OCI-LY1 (cell line): ENCODE measurements around the gene SPNS2.

Experiments
- H2AFZ ChIP-seq: fragments of 200-600 bp; sonication (generic), shearing (Covaris generic); 2 replicates; pipeline ENCODE4 v1.6.0; 2014; ENCODE audit warnings: antibody characterized with exemption, mild to moderate bottlenecking, low read length
- H3F3A ChIP-seq: fragments of 200-600 bp; sonication (generic), shearing (Covaris generic); 2 replicates; pipeline ENCODE4 v1.6.0; 2014; ENCODE audit warnings: mild to moderate bottlenecking, antibody characterized with exemption, low read length, moderate library complexity; ENCODE audit not compliant: insufficient read depth
- H3K27ac ChIP-seq: fragments of 200-600 bp; sonication (generic); 2 replicates; pipeline ENCODE4 v1.5.1; 2014; ENCODE audit warnings: low read length, mixed run types, mild to moderate bottlenecking, low read depth; ENCODE audit not compliant: poor library complexity, severe bottlenecking
- H3K27me3 ChIP-seq: fragments of 200-600 bp; sonication (generic); 2 replicates; pipeline ENCODE4 v1.6.0; 2014; ENCODE audit warnings: antibody characterized with exemption, mild to moderate bottlenecking, low read length, moderate library complexity; ENCODE audit not compliant: insufficient read depth
- H3K36me3 ChIP-seq: fragments of 200-600 bp; sonication (generic); 2 replicates; pipeline ENCODE4 v1.6.1; 2014; ENCODE audit warnings: mild to moderate bottlenecking, antibody characterized with exemption, low read length, moderate library complexity, mixed read lengths; ENCODE audit not compliant: insufficient read depth
- H3K4me1 ChIP-seq: fragments of 200-600 bp; sonication (generic); 2 replicates; pipeline ENCODE4 v1.5.1; 2014; ENCODE audit warnings: mild to moderate bottlenecking, low read length, moderate library complexity; ENCODE audit not compliant: insufficient read depth, severe bottlenecking
- H3K4me2 ChIP-seq: fragments of 200-600 bp; sonication (generic), shearing (Covaris generic); 2 replicates; pipeline ENCODE4 v1.6.1; 2014; ENCODE audit warnings: low read length
- H3K4me3 ChIP-seq: fragments of 200-600 bp; sonication (generic); 2 replicates; pipeline ENCODE4 v1.5.1; 2014; ENCODE audit warnings: low read length, low read depth, mild to moderate bottlenecking, mixed read lengths; ENCODE audit not compliant: poor library complexity, severe bottlenecking
- H3K79me2 ChIP-seq: fragments of 200-600 bp; shearing (Covaris generic); 2 replicates; pipeline ENCODE4 v1.6.1; 2016; ENCODE audit warnings: mixed run types, low read length, mixed read lengths; ENCODE audit not compliant: insufficient read depth
- H3K9ac ChIP-seq: fragments of 200-600 bp; sonication (generic), shearing (Covaris generic); 2 replicates; pipeline ENCODE4 v1.6.1; 2014; ENCODE audit warnings: mild to moderate bottlenecking, low read length, mixed read lengths
- H3K9me2 ChIP-seq: fragments of 200-600 bp; sonication (generic), shearing (Covaris generic); 2 replicates; pipeline ENCODE4 v1.6.1; 2014; ENCODE audit warnings: low read depth, mild to moderate bottlenecking, low read length, mixed read lengths
- H3K9me3 ChIP-seq: fragments of 200-600 bp; shearing (Covaris generic); 2 replicates; pipeline ENCODE4 v1.6.1; 2014; ENCODE audit warnings: low read length, mixed read lengths
- H4K20me1 ChIP-seq: fragments of 200-600 bp; sonication (generic), shearing (Covaris generic); 2 replicates; pipeline ENCODE4 v1.6.0; 2016; ENCODE audit warnings: mild to moderate bottlenecking, low read length; ENCODE audit not compliant: insufficient read depth
- EZH2 ChIP-seq: fragments of 200-600 bp; sonication (generic), shearing (Covaris generic); IDR thresholded peaks from 2 replicates; pipeline ENCODE4 v1.8.0; 2017; ENCODE audit warnings: borderline replicate concordance, mixed run types, mild to moderate bottlenecking, antibody characterized with exemption, low read length, moderate library complexity, mixed read lengths
- TF ChIP-seq, protein P1 (sequence below): fragments of 200-600 bp; sonication (generic), shearing (Covaris generic); IDR thresholded peaks from 2 replicates; pipeline ENCODE4 v1.5.1; 2017; ENCODE audit warnings: mild to moderate bottlenecking, antibody characterized with exemption, low read length, moderate library complexity, mixed read lengths

SPNS2 gene

DNA sequence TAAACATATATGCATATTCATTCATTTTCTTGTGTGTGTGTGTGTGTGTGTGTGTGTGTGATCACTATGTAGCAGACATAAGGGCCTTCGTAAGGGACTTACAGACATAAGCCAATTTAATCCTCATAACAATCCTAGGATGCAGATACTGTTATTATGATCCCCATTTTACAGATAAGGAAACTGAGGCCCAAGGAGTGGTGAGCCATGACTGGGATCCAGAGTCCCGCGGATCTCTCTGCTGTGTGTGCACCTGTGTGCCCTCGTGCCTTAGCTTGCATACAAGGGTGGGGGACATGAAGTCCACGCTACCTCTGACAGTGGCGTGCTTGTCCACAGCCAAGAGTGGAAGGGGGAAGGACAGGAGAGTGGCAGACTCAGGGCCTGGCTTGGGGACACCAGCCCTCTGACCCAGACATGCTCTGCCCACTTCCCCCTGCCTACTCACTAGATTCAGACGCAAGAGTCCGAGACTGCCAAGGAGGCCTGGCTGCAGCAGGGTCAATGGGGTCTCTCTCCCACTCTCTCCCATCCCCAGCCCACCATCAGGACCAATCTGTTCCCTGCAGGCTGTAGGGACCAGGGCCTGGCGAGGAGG, 75.9 kb downstream of the SPNS2 start:
- Histone ChIP-seq H3K27me3 (peaks cover 14% of the 10 kb centered on the region; the same call in 1 of the 2 replicates), H3K9me2 (no peaks in the 10 kb centered on the region), H4K20me1 (no peaks in the 10 kb centered on the region), H3K36me3 (no peaks in the 10 kb centered on the region), H3K27ac (no peak overlapping the region), H3K4me2 (no peak overlapping the region), H3K9ac (no peak overlapping the region), H3F3A (no peaks in the 10 kb centered on the region), H2AFZ (no peak overlapping the region), H3K9me3 (no peaks in the 10 kb centered on the region), H3K4me3 (no peak overlapping the region), H3K79me2 (no peaks in the 10 kb centered on the region), H3K4me1 (no peaks in the 10 kb centered on the region)
- no peak for TF ChIP-seq EZH2
- TF ChIP-seq, protein P1, sequence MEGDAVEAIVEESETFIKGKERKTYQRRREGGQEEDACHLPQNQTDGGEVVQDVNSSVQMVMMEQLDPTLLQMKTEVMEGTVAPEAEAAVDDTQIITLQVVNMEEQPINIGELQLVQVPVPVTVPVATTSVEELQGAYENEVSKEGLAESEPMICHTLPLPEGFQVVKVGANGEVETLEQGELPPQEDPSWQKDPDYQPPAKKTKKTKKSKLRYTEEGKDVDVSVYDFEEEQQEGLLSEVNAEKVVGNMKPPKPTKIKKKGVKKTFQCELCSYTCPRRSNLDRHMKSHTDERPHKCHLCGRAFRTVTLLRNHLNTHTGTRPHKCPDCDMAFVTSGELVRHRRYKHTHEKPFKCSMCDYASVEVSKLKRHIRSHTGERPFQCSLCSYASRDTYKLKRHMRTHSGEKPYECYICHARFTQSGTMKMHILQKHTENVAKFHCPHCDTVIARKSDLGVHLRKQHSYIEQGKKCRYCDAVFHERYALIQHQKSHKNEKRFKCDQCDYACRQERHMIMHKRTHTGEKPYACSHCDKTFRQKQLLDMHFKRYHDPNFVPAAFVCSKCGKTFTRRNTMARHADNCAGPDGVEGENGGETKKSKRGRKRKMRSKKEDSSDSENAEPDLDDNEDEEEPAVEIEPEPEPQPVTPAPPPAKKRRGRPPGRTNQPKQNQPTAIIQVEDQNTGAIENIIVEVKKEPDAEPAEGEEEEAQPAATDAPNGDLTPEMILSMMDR = no peak

DNA sequence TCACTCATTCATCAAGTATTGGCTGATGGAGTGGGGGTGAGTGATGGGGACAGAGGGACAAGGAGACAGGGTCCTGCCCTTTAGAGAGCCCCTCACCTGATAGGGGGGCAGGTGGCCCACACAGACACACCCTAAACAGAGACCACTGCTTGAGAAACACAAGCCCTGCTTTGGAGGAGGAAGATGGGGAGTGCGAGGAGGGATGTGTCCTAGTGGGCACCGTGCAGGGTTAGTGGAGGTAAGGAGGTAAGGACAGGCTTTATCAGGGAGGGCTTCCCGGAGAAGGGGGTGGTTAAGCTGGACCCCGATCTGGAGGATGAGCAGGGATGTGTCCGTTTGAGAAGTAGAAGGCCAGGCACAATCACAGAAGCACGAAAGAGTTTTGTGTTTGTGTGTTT, 77.5 kb downstream of the SPNS2 start:
- Histone ChIP-seq H3K9me2 (no peaks in the 10 kb centered on the region), H2AFZ (no peak overlapping the region), H3K36me3 (no peaks in the 10 kb centered on the region), H3K4me2 (no peak overlapping the region), H4K20me1 (no peaks in the 10 kb centered on the region), H3K9me3 (no peaks in the 10 kb centered on the region), H3K4me1 (no peaks in the 10 kb centered on the region), H3K27ac (no peak overlapping the region), H3K79me2 (no peaks in the 10 kb centered on the region), H3F3A (no peaks in the 10 kb centered on the region), H3K9ac (no peak overlapping the region), H3K27me3 (peaks cover 17% of the 10 kb centered on the region), H3K4me3 (no peak overlapping the region)
- TF ChIP-seq, protein P1 = no peak
- no peak for TF ChIP-seq EZH2

DNA sequence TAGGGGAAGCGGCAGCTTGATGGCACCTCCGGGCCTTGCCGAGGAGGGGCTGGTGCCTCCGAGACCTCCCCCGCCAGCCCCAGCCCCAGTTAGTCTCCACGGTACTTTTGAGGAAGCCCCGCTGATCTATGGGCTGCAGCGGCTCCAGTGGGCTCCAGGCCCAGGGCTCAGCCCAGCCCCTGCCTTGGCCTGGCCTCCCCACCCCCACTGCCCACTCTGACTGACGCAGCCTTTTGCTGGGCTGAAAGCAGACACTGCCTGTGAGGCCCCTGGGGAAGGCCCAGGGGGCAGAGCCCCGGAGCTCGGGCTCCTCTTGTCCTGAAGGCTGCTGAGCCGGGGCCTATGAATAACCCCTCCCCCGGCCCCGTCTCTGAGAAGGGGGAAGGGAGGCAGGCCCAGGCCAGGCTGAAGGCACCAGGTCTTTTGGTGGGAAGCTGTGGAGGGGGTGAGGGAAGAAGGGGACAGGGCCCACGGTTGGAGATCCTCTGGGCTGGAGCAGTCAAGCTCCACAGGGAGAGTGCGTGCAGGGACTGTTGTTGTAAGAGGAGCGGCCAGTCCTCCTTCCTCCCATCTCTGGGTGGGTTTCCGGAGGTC, 78.1 kb downstream of the SPNS2 start:
- H3K9me2 ChIP-seq = no peaks in the 10 kb centered on the region
- H3K27ac ChIP-seq = no peak overlapping the region
- no peaks in the 10 kb centered on the region for H3K4me1 ChIP-seq
- H3K9ac ChIP-seq = no peak overlapping the region
- H3F3A ChIP-seq = no peaks in the 10 kb centered on the region
- no peak overlapping the region for H3K4me3 ChIP-seq
- H3K4me2 ChIP-seq = no peak overlapping the region
- peaks cover 15% of the 10 kb centered on the region for H3K27me3 ChIP-seq
- no peaks in the 10 kb centered on the region for H3K79me2 ChIP-seq
- H3K36me3 ChIP-seq = no peaks in the 10 kb centered on the region
- no peaks in the 10 kb centered on the region for H3K9me3 ChIP-seq
- no peaks in the 10 kb centered on the region for H4K20me1 ChIP-seq
- no peak for TF ChIP-seq EZH2
- TF ChIP-seq, protein P1 = no peak
- H2AFZ ChIP-seq = no peak overlapping the region
